HG03039 (cell line): Measurements from ENCODE around the gene TBP.

Experiments
- ATAC-seq: cut with Tn5 transposase; IDR thresholded peaks from one replicate; pipeline ENCODE4 v1.9.1; 2021; ENCODE audit warnings: mild to moderate bottlenecking, moderate library complexity; ENCODE audit not compliant: unreplicated experiment

The TBP gene

GRCh38 chr6:170533792-170534191 is 20.4 kb upstream of the TBP start:
- no peak for ATAC-seq

- no peak for ATAC-seq
Measured at GRCh38 chr6:170535004-170535403, 19.2 kb upstream of the TBP start.

- ATAC-seq: no peak
Measured at GRCh38 chr6:170536671-170537070, 17.5 kb upstream of the TBP start.

- ATAC-seq: no peak
Measured at GRCh38 chr6:170537329-170537728, 16.8 kb upstream of the TBP start.

- no peak for ATAC-seq
Measured at GRCh38 chr6:170542031-170542719, 12.0 kb upstream of the TBP start.

GRCh38 chr6:170545405-170545804 is 8.8 kb upstream of the TBP start:
- no peak for ATAC-seq

GRCh38 chr6:170552765-170553533 is 1.2 kb upstream of the TBP start, which contains the start of gene PSMB1:
PSMB1 (minus strand) TSS chr6:170553307; CDS start chr6:170553242, 65 bp downstream.
- peak; percentile 54 for ATAC-seq

GRCh38 chr6:170553534-170554012 is 596 bp upstream of the TBP start:
- peak; percentile 34 for ATAC-seq

GRCh38 chr6:170554796-170555137 is 598 bp downstream of the TBP start:
- ATAC-seq: no peak

GRCh38 chr6:170555305-170555704 is 1.1 kb downstream of the TBP start:
- ATAC-seq: no peak

GRCh38 chr6:170561555-170561954 is 7.4 kb downstream of the TBP start:
- ATAC-seq: no peak

GRCh38 chr6:170564936-170565530 is 10.9 kb downstream of the TBP start:
- ATAC-seq: no peak

- no peak for ATAC-seq
Measured at GRCh38 chr6:170572704-170573466, 18.7 kb downstream of the TBP start.

GRCh38 chr6:170575250-170575649 is 21.1 kb downstream of the TBP start:
- ATAC-seq: no peak

- no peak for ATAC-seq
Measured at GRCh38 chr6:170578909-170579308, 24.7 kb downstream of the TBP start.

GRCh38 chr6:170583756-170584180 is 29.6 kb downstream of the TBP start:
- no peak for ATAC-seq

GRCh38 chr6:170584181-170584953 is 30.2 kb downstream of the TBP start, which contains the start of gene PDCD2:
PDCD2 (minus strand) TSS chr6:170584637; CDS start chr6:170584581, 56 bp downstream.
- peak; percentile 97 for ATAC-seq

- ATAC-seq: peak; percentile 27
Measured at GRCh38 chr6:170584954-170585498, 30.9 kb downstream of the TBP start.

- ATAC-seq: no peak
Measured at GRCh38 chr6:170590725-170591124, 36.6 kb downstream of the TBP start.

GRCh38 chr6:170596426-170596825 is 42.3 kb downstream of the TBP start:
- ATAC-seq: no peak
